ENCODE data around the gene RAB43. TPM values are rescaled to one million over a fixed set of nuclear protein-coding genes. Genes with fewer than 3 reads are reported as not detected.

RAB43 gene
- polyA plus RNA-seq, 6 donors from 2014 or later, result 4.0 to 10.7 (median 7.0) TPM

DNA sequence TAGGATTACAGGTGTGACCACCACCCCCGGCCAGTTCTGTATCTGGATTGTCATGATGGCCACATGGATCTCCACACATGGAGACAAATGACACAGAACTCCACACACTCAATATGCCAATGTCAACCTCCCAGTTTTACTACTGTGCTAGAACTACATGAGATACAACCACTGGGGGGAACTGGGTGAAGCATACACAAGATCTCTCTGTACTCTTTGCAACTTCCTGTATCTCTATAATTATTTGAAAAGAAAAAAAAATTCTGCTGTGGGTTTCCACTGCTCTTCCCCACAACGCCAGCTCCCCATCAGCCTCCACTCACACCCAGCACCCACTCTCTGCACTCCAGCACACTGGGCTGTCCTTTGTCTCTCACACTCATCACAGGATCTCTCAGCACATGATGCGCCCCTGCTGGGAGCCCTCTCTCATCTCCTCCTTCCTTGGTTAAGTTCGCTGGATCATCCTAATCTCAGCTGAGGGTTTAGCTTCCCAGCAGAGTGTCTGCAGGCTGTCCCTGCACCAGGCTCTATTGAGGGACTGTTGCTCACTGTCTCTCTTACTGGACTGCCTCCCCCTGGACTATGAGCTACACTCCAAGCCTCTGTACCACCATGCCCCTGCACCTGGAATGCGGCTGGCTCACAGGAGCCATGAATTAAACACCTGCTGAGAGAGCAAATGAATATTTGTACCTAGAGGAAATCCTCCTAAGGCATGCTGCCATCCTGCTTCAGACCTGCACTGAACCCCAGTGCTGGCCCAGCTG lies 10.7 kb upstream of the RAB43 start:
- Mint-ChIP-seq H3K27me3 (no peaks in the 10 kb centered on the region), H3K9me3 (no peaks in the 10 kb centered on the region), H3K36me3 (peaks cover 39 to 51% of the 10 kb centered on the region in 2 donors), H3K4me3 (no peak overlapping the region), H3K4me1 (peaks cover 0 to 7% (median 6%) of the 10 kb centered on the region in 3 donors), H3K27ac (peak overlapping the region in 2 of 6 donors; percentile 20 to 61)
- ATAC-seq (ENCODE audit: low read depth in 2 of 2) (no peak), DNase-seq (no peak)

DNA sequence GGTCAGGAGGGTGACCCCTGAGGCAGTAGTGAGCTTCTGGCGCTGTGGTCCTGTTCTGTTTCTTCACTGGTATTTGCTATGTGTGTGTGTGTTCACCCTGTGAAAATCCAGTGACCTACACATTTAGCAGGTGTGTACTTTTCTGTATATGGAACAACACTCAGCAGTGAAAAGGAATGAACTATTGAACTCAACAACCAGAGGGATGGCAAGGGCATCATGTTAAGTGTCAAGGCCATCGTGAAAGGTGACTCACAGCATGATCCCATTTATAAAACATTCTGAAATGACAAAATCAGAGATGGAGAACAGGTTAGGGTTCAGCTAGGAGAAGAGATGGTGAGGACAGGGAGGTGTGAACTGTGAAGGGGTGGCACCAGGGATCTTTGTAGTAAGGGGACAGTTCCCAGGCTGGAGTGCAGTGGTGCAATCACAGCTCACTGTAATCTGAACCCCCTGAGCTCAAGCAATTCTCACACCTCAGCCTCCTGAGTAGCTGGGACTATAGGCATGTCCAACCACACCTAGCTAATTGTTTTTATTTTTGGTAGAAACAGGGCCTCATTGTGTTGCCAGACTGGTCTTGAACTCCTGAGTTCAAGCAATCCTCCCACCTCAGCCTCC lies 10.0 kb upstream of the RAB43 start:
- Mint-ChIP-seq H3K36me3 (peaks cover 39 to 51% of the 10 kb centered on the region in 2 donors), H3K27ac (no peak overlapping the region), H3K4me1 (peaks cover 1 to 7% (median 6%) of the 10 kb centered on the region in 3 donors), H3K4me3 (no peak overlapping the region), H3K9me3 (no peaks in the 10 kb centered on the region), H3K27me3 (no peaks in the 10 kb centered on the region)
- ATAC-seq (ENCODE audit: low read depth in 2 of 2) (no peak), DNase-seq (no peak)

DNA sequence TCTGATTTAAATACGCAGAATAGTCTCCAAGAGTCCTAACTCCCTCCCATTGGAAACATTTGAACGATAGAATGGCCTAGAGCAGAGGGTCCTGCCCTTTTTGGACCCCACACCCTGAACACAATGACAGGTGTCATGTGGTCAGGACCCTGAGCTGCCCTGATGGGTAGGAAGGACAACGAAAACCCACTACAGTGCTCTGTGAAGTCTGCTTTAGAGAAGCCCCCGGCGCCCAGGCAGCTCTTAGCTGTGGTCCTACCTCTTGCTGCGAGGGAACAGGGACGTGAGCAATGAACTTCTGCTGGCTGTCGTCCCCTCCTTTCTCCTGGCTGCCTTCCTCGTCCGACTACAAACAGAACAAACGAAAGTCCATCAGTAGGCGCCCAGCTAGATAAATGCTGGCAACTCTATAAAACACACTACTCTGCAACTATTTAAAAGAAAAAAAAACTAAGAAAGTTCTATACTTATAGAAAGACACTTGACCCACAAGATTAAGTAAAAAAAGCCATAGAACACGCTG lies 8.7 kb upstream of the RAB43 start:
- no peak for DNase-seq
- Mint-ChIP-seq H3K4me3 (no peak overlapping the region), H3K9me3 (no peaks in the 10 kb centered on the region), H3K27ac (peak overlapping the region in 1 of 6 donors; percentile 44), H3K4me1 (peaks cover 4 to 7% (median 6%) of the 10 kb centered on the region in 3 donors), H3K27me3 (no peaks in the 10 kb centered on the region), H3K36me3 (peaks cover 39 to 51% of the 10 kb centered on the region in 2 donors)
- no peak for ATAC-seq (ENCODE audit: low read depth in 2 of 2)

DNA sequence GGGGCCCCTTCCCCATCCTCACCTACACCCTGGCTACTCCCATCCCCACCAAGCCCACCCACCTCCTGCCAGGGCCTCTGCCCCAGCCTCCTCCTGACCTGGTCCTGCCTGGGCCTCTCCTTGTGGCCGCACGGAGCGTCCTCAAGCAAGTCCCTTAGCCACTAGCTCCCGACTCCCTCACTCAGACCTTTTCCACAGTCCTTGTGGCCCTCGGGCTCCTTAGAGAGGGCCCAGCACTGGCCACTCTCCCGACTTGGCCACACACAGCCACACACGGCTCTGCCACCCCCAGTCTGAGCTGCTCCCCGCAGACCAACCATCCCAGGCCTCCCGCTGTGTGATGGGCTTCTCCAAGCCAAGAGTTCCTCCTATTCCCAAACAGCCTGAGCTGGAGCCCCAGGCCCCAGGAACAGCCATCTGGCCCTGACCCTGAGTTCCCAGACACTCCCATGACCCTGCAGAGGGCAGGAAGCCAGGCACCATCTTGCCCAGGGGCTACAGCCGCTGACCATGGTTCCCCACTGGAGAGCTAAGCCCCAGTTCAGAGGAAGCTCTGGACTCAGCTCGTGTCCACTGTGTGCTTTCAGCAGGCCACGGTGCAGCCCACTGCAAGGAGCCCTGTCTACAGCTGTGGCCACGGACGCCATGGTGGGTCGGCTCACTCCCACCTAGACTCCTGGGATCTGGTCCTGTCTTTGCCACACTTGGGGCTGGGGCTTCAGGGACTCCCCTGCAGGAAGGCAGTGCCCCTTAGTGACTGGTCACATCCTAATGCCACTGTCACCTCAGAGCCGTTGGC lies 7.0 kb upstream of the RAB43 start:
- DNase-seq (no peak), ATAC-seq (ENCODE audit: low read depth in 2 of 2) (no peak)
- H3K4me1 Mint-ChIP-seq, result peaks cover 4 to 8% (median 7%) of the 10 kb centered on the region in 3 donors
- peaks cover 30 to 37% of the 10 kb centered on the region in 2 donors for H3K36me3 Mint-ChIP-seq
- H3K9me3 Mint-ChIP-seq, result no peaks in the 10 kb centered on the region
- peak overlapping the region in 2 of 8 donors; percentile 53 to 81 for H3K4me3 Mint-ChIP-seq
- H3K27me3 Mint-ChIP-seq, result no peaks in the 10 kb centered on the region
- H3K27ac Mint-ChIP-seq, result peak overlapping the region in 2 of 6 donors; percentile 47 to 63

DNA sequence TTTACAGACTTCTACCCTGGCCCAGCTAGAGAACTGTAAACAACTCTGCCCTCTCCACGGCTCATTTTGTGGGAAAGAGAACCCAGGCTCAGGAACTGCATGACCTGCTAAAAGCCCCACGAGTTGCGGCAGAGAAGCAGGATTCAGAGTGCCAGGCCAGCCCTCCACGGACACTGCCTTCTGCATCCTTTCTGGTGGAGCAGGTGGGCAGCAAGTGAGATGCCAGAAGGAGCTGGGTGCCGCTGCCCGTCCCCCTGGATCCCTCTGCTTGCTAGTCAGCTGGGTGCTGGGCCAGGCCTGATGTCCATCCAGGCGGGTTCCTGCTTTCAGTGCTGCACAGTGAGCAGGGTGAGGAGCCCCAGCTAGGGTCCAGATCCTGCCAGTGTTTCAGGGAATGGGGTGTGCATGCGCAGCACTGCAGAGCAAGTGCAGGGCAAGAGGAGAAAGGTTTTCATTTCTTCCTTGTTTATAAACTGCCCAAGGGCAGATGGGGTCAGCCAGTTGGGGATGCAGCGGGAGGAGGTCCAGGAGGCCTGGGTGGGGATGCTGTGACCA lies 5.2 kb upstream of the RAB43 start:
- Mint-ChIP-seq H3K27ac (peak overlapping the region in 2 of 6 donors; percentile 21 to 93), H3K27me3 (no peaks in the 10 kb centered on the region), H3K4me3 (peak overlapping the region in 1 of 8 donors; percentile 32), H3K36me3 (peaks cover 21 to 25% of the 10 kb centered on the region in 2 donors), H3K4me1 (peaks cover 15 to 21% (median 16%) of the 10 kb centered on the region in 3 donors), H3K9me3 (no peaks in the 10 kb centered on the region)
- ATAC-seq (ENCODE audit: low read depth in 2 of 2), result no peak
- DNase-seq, result no peak

DNA sequence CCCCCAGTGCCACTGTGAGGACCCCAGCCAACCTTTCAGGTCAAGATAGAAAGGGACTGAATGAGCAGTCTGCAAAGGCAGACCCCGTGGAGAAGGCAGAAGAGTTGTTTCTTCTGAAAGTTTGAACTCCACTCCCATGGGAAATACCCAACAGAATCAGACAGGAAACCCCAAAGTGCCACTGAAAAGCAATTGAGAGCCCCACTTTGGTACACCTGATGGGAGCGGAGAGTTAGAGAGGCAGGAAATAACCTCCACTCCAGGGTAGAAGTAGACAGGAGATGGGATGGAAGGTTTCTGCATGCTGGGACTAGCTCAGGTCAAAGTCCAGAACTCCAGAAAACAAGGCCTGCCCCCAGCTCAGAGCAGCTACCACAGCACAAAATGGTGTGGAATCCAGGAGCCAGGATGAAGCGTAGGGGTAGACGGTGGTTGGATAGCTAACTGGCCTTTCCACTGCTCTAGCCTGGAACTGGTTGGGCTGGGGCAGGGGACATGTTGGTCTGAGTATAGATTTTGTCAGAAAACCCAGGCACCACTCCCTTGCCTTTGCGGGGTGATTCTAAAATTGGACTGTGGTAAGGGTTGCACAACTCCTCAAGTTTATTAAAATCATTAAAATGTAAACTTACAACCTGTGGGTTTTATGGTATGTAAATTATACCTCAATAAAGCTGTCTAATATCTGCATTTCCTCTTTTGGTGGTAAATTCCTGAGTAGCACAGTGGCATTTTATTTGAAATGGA lies 1.9 kb upstream of the RAB43 start:
- peak overlapping the region in 5 of 6 donors; percentile 7 to 92 (median 91) for H3K27ac Mint-ChIP-seq
- no peaks in the 10 kb centered on the region for H3K27me3 Mint-ChIP-seq
- ATAC-seq (ENCODE audit: low read depth in 2 of 2), result peak; percentile 6 to 11
- H3K4me3 Mint-ChIP-seq, result peak overlapping the region; percentile 16 to 93 (median 82)
- peaks cover 37 to 42% (median 37%) of the 10 kb centered on the region in 3 donors for H3K4me1 Mint-ChIP-seq
- H3K9me3 Mint-ChIP-seq, result no peaks in the 10 kb centered on the region
- peak; percentile 51 for DNase-seq
- no peaks in the 10 kb centered on the region for H3K36me3 Mint-ChIP-seq

DNA sequence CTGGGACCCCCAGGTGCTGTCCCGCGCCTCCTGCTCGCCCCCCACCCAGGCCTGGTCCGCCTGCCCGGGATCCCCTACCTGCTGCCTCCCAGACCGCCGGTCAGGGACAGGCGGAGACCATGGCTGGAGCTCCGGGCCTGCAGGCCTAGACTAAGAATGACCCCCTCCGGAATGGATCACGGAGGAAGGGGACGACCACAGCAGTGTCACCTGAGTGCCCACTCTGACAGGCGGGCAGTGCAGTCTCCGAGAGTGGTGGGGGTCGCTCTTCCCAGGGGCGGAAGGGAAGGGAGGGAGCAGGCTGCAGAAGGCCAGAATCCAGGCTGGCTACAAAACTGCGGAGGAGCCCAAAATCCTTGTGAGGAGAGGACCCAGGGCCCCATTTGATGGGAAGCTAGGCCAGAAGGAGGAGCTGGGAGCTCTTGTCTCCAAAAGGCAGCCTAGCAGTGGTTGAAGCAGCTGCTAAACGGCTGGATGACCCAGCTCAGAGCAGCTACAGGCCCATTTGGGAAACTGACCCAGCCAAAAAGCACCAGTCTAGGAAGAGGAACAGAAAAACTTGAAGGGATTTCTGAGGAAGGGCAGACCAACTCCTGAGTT lies 908 bp upstream of the RAB43 start:
- peaks cover 43 to 52% (median 46%) of the 10 kb centered on the region in 3 donors for H3K4me1 Mint-ChIP-seq
- peak; percentile 60 for DNase-seq

DNA sequence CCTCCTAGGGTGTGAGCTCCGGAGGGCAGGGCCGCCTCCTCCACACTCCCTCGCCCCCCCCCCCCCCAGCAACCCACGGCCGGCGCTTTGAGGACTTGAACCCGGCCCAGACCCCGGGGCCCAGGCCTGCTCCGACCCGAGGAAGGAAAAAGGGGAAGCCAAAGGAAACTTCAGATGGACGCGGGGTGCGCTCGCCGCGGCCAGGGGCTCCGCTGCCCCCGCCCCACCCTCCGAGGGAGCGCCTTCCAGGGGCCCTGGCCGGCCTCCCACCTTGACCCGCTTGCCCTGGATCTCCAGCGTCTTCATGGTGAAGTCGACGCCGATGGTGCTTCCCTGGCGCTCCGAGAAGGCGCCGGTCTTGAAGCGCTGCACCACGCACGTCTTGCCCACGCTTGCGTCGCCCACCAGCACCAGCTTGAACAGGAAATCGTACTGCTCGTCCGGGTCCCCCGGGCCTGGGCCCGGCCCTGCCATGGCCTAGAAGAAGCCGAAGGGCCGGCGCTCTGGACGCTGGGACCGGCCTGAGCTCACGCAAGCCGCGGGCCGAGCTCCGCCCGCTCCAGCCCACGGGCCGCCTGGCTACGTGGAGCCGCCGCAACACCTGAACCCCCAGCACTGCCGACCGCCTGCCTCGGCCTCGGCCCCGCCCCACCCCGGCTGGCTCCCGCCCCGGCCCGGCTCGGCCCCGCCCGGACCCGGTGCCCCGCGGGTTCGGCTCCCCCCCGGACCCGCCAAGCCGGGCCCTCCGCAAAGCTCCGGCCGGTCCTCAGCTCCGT lies 400 bp downstream of the RAB43 start:
- ATAC-seq (ENCODE audit: low read depth in 2 of 2), result peak; percentile 5 to 11
- H3K4me3 Mint-ChIP-seq, result peak overlapping the region; percentile 84 to 96 (median 94)
- H3K36me3 Mint-ChIP-seq, result peaks cover 0 to 6% of the 10 kb centered on the region in 2 donors
- no peak for DNase-seq
- peaks cover 49 to 59% (median 55%) of the 10 kb centered on the region in 3 donors for H3K4me1 Mint-ChIP-seq
- no peaks in the 10 kb centered on the region for H3K9me3 Mint-ChIP-seq
- H3K27ac Mint-ChIP-seq, result peak overlapping the region in 5 of 6 donors; percentile 33 to 96 (median 90)
- H3K27me3 Mint-ChIP-seq, result no peaks in the 10 kb centered on the region

More for the DNA sequence above, 908 bp upstream of the RAB43 start:
- H3K9me3 Mint-ChIP-seq, result no peaks in the 10 kb centered on the region
- peak overlapping the region in 5 of 6 donors; percentile 81 to 92 (median 91) for H3K27ac Mint-ChIP-seq
- H3K36me3 Mint-ChIP-seq, result peaks cover 0 to 3% of the 10 kb centered on the region in 2 donors
- no peaks in the 10 kb centered on the region for H3K27me3 Mint-ChIP-seq
- ATAC-seq (ENCODE audit: low read depth in 2 of 2), result no peak
- H3K4me3 Mint-ChIP-seq, result peak overlapping the region; percentile 81 to 93 (median 84)

DNA sequence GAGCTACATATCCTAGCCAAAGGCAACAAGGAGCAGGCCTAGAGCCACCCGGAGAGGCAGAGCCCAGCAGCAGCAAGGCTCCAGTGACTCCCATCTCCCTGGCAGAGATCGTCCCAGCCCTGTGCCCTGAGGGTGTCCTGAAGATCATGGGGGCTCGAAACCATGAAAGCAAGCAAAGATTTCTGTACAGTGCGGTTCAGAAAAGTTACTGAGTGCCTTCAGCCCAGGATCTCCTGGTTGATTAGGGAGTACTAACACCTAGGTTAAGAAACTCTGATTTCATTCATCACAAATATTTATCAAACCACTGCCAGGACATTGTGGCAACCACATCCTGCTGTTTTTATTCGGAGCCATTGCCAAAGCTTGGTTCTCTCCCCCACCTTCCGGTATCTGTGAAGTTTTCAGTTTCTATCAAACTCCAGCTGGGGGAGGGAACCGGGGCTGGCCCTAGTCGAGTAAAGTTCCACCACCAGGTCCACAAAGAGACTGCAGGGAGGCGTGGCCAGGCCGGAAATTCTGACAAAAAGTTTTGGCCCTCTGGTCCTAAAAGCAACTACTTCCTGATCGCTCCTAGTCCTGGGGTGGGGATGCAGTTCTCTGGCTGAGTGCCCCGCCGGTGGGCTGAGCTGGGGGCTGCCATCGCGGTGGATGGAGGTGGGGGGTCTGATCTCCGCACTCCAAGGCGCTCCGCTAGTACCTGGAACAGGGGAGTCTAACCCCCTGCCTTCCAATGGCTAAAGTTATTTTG lies 1.2 kb downstream of the RAB43 start:
- peak overlapping the region; percentile 64 to 96 (median 92) for H3K27ac Mint-ChIP-seq

DNA sequence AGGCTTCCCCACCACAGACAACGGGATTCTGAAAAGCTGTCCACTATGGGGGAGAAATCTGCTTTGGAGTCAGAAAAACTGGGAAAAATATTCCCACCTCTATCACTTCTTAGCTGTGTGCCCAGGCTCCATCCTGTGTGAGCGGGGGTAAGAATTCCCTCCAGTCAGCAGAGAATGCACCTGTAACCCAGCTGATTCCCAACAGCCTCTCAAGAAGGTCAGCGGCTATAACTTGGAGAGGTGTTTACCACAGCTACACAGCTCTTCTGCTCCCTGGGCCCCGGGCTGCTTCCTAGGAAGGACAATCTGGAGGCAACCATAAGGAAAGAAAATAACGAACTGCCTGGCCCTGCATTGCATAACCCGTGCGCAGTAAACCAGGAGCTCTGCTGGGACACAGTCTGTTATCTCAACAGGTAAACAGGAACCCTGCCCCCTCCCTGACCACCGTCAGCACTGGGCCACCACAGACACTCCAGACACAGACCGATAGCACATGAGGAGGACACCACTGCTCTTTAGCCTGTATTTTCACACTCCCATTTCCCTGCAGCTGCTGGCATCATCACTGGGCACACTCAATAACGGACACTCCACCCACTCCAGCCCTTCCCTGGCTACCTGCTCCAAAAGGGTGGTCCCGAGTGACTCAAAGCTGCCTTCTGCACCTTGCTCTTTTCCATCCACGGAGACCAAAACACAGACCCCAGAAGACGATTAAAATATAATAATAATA lies 2.1 kb downstream of the RAB43 start:
- peak overlapping the region; percentile 64 to 96 (median 92) for H3K27ac Mint-ChIP-seq
- H3K27me3 Mint-ChIP-seq, result no peaks in the 10 kb centered on the region
- H3K4me3 Mint-ChIP-seq, result peak overlapping the region; percentile 84 to 96 (median 94)
- peaks cover 0 to 9% of the 10 kb centered on the region in 2 donors for H3K36me3 Mint-ChIP-seq
- H3K4me1 Mint-ChIP-seq, result peaks cover 50 to 62% (median 57%) of the 10 kb centered on the region in 3 donors
- ATAC-seq (ENCODE audit: low read depth in 2 of 2) (no peak), DNase-seq (no peak)
- H3K9me3 Mint-ChIP-seq, result no peaks in the 10 kb centered on the region

More for the DNA sequence above, 1.2 kb downstream of the RAB43 start:
- peak; percentile 92 for DNase-seq
- Mint-ChIP-seq H3K4me3 (peak overlapping the region; percentile 84 to 96 (median 94)), H3K9me3 (no peaks in the 10 kb centered on the region), H3K4me1 (peaks cover 50 to 62% (median 57%) of the 10 kb centered on the region in 3 donors), H3K36me3 (peaks cover 0 to 9% of the 10 kb centered on the region in 2 donors), H3K27me3 (no peaks in the 10 kb centered on the region)
- ATAC-seq (ENCODE audit: low read depth in 2 of 2), result peak; percentile 74 to 79

Measured in naive B cell (primary cell).